SK-N-SH treated with all-trans-retinoic acid at 6 μM for 48 hours (cell line): ENCODE results near the gene LGALS7B.

Source experiments
- ATAC-seq: fragments of 200-7000 bp; cut with Tn5 transposase; 3 replicates; pipeline ENCODE4 v1.9.1; 2020; ENCODE audit warnings: mild to moderate bottlenecking, moderate library complexity
- ARNTL ChIP-seq: fragments of 450-650 bp; formaldehyde crosslinking; IDR thresholded peaks from 2 replicates; pipeline ENCODE4 v1.5.0; 2020; ENCODE audit warnings: low read depth, mild to moderate bottlenecking, moderate library complexity, borderline replicate concordance
- BACH2 ChIP-seq: fragments of 250-450 bp; sonication (Bioruptor Pico); IDR thresholded peaks from 2 replicates; pipeline ENCODE4 v1.9.0; 2021; ENCODE audit warnings: mild to moderate bottlenecking, borderline replicate concordance
- CREB5 ChIP-seq: fragments of 250-450 bp; sonication (Bioruptor Pico); IDR thresholded peaks from 2 replicates; pipeline ENCODE4 v1.5.1; 2020; ENCODE audit warnings: low read depth, mild to moderate bottlenecking, moderate library complexity
- CSDC2 ChIP-seq: fragments of 250-450 bp; sonication (Bioruptor Pico); IDR thresholded peaks from 2 replicates; pipeline ENCODE4 v1.5.0; 2020; ENCODE audit warnings: mild to moderate bottlenecking, moderate library complexity
- ESRRG ChIP-seq: fragments of 250-450 bp; sonication (Bioruptor Pico); IDR thresholded peaks from 2 replicates; pipeline ENCODE4 v1.6.1; 2021; ENCODE audit warnings: mild to moderate bottlenecking
- GLIS3 ChIP-seq: fragments of 250-450 bp; sonication (Bioruptor Pico); IDR thresholded peaks from 2 replicates; pipeline ENCODE4 v1.5.0; 2020; ENCODE audit warnings: mild to moderate bottlenecking, moderate library complexity
- ISL1 ChIP-seq: fragments of 250-450 bp; sonication (Bioruptor Pico); IDR thresholded peaks from 2 replicates; pipeline ENCODE4 v2.1.2; 2022; ENCODE audit warnings: mild to moderate bottlenecking, moderate library complexity
- OSR1 ChIP-seq: fragments of 250-450 bp; sonication (Bioruptor Pico); IDR thresholded peaks from 2 replicates; pipeline ENCODE4 v1.8.0; 2022; ENCODE audit warnings: moderate library complexity, mild to moderate bottlenecking, inconsistent platforms
- POU6F1 ChIP-seq: fragments of 250-450 bp; sonication (Bioruptor Pico); IDR thresholded peaks from 2 replicates; pipeline ENCODE4 v1.8.0; 2021; ENCODE audit warnings: low read depth, mild to moderate bottlenecking, moderate library complexity, borderline replicate concordance
- PPARA ChIP-seq: fragments of 250-450 bp; sonication (Bioruptor Pico); IDR thresholded peaks from 2 replicates; pipeline ENCODE4 v1.5.0; 2020; ENCODE audit warnings: mild to moderate bottlenecking, borderline replicate concordance
- SNAI2 ChIP-seq: fragments of 250-450 bp; sonication (Bioruptor Pico); IDR thresholded peaks from 2 replicates; pipeline ENCODE4 v1.5.0; 2020; ENCODE audit warnings: mild to moderate bottlenecking, moderate library complexity
- TCF4 ChIP-seq: fragments of 250-450 bp; sonication (Bioruptor Pico); IDR thresholded peaks from 2 replicates; pipeline ENCODE4 v1.8.0; 2021; ENCODE audit warnings: mild to moderate bottlenecking, moderate library complexity, borderline replicate concordance
- TOX ChIP-seq: fragments of 250-450 bp; sonication (Bioruptor Pico); IDR thresholded peaks from 2 replicates; pipeline ENCODE4 v1.8.0; 2021; ENCODE audit warnings: mild to moderate bottlenecking, moderate library complexity, borderline replicate concordance
- TSHZ2 ChIP-seq: fragments of 250-450 bp; sonication (Bioruptor Pico); IDR thresholded peaks from 2 replicates; pipeline ENCODE4 v1.5.0; 2020; ENCODE audit warnings: mild to moderate bottlenecking, moderate library complexity
- ZC3H10 ChIP-seq: fragments of 250-450 bp; sonication (Bioruptor Pico); IDR thresholded peaks from 2 replicates; pipeline ENCODE4 v1.5.1; 2021; ENCODE audit warnings: mild to moderate bottlenecking, moderate library complexity
- ZNF565 ChIP-seq: fragments of 450-650 bp; formaldehyde crosslinking; conservative IDR thresholded peaks from 2 replicates; pipeline ENCODE4 v1.5.0; 2020; ENCODE audit warnings: low read depth, mild to moderate bottlenecking, moderate library complexity
- ZNF70 ChIP-seq: fragments of 450-650 bp; formaldehyde crosslinking; IDR thresholded peaks from 2 replicates; pipeline ENCODE4 v1.5.0; 2020; ENCODE audit warnings: mild to moderate bottlenecking, moderate library complexity
- ZNF8 ChIP-seq: fragments of 450-650 bp; formaldehyde crosslinking; IDR thresholded peaks from 2 replicates; pipeline ENCODE4 v1.5.0; 2020; ENCODE audit warnings: mild to moderate bottlenecking, moderate library complexity

LGALS7B gene

GRCh38 chr19:38742906-38743305 is 46.1 kb upstream of the LGALS7B start:
- ATAC-seq = no peak
- TF ChIP-seq ZNF70 (CRISPR knock-in tag) (no peak), TSHZ2 (CRISPR knock-in tag) (no peak), ISL1 (no peak), ZC3H10 (CRISPR knock-in tag) (no peak), POU6F1 (CRISPR knock-in tag) (no peak), TCF4 (CRISPR knock-in tag) (no peak), GLIS3 (CRISPR knock-in tag) (no peak)

GRCh38 chr19:38743394-38744297 is 45.4 kb upstream of the LGALS7B start:
- TF ChIP-seq CREB5 (CRISPR knock-in tag) (no peak), ISL1 (no peak), GLIS3 (CRISPR knock-in tag) (no peak), CSDC2 (CRISPR knock-in tag) (no peak), ZC3H10 (CRISPR knock-in tag) (no peak), ZNF70 (CRISPR knock-in tag) (no peak), SNAI2 (CRISPR knock-in tag) (no peak), ARNTL (no peak), ZNF8 (CRISPR knock-in tag) (no peak), ESRRG (CRISPR knock-in tag) (no peak), OSR1 (no peak), BACH2 (no peak)
- no peak for ATAC-seq

GRCh38 chr19:38744298-38744681 is 44.7 kb upstream of the LGALS7B start, which contains the start of gene CAPN12:
TSS of gene CAPN12 (minus strand) at chr19:38744474. CDS start at chr19:38744165, 309 bp downstream.
- ATAC-seq = no peak
- no peak for TF ChIP-seq ZNF8 (CRISPR knock-in tag)
- no peak for TF ChIP-seq ZNF565
- TF ChIP-seq TOX (CRISPR knock-in tag) = no peak
- no peak for TF ChIP-seq TSHZ2 (CRISPR knock-in tag)
- TF ChIP-seq CSDC2 (CRISPR knock-in tag) = no peak
- no peak for TF ChIP-seq ESRRG (CRISPR knock-in tag)
- no peak for TF ChIP-seq BACH2
- TF ChIP-seq ARNTL = no peak
- TF ChIP-seq CREB5 (CRISPR knock-in tag) = no peak
- no peak for TF ChIP-seq PPARA
